Mesenchymal stem cell (in vitro differentiated cells and primary cell): ENCODE data around the gene RGPD6.
"Not testable (repeated sequence)": the region's sequence is repeated elsewhere in the genome, so short reads cannot be mapped to it uniquely, and the experiment has no call there.

ENCODE experiments used
- DNase-seq: peaks from one replicate; pipeline ENCODE4 v3.0.0-alpha.2; 2013
- H2AFZ ChIP-seq: one replicate; pipeline ENCODE4 v1.6.1; 2013; ENCODE audit warnings: low read depth, mild to moderate bottlenecking, control low read depth, inconsistent platforms, low read length, moderate library complexity
- H2AK5ac ChIP-seq: 2 replicates; pipeline ENCODE4 v1.6.1; 2013; ENCODE audit warnings: low read length, moderate library complexity, mild to moderate bottlenecking, inconsistent platforms; ENCODE audit not compliant: severe bottlenecking
- H2BK120ac ChIP-seq: one replicate; pipeline ENCODE4 v1.6.1; 2013; ENCODE audit warnings: low read depth, mild to moderate bottlenecking, inconsistent platforms, low read length, moderate library complexity
- H2BK12ac ChIP-seq, 2 experiments: one replicate each; pipeline ENCODE4 v1.6.1; 2013; ENCODE audit warnings: inconsistent platforms in 2 of 2, low read length in 2 of 2, mild to moderate bottlenecking in 2 of 2, moderate library complexity in 2 of 2, control low read depth in 1 of 2
- H2BK15ac ChIP-seq: one replicate; pipeline ENCODE4 v1.6.1; 2013; ENCODE audit warnings: mild to moderate bottlenecking, low read depth, inconsistent platforms; ENCODE audit not compliant: poor library complexity, severe bottlenecking
- H2BK5ac ChIP-seq: 2 replicates; pipeline ENCODE4 v1.6.1; 2013; ENCODE audit warnings: low read depth, mild to moderate bottlenecking, low read length, control low read depth, inconsistent platforms; ENCODE audit not compliant: poor library complexity, severe bottlenecking
- H3K14ac ChIP-seq, 2 experiments: one replicate each; pipeline ENCODE4 v1.6.1; 2013; ENCODE audit warnings: inconsistent platforms in 2 of 2, low read length in 2 of 2, control low read depth in 1 of 2, mild to moderate bottlenecking in 1 of 2, moderate library complexity in 1 of 2
- H3K18ac ChIP-seq, 2 experiments: one replicate each; pipeline ENCODE4 v1.6.1; 2013; ENCODE audit warnings: inconsistent platforms in 2 of 2, low read length in 2 of 2, control low read depth in 1 of 2, low read depth in 1 of 2, mild to moderate bottlenecking in 1 of 2
- H3K23ac ChIP-seq, 2 experiments: one replicate each; pipeline ENCODE4 v1.6.1; 2013; ENCODE audit warnings: inconsistent platforms in 2 of 2, low read length in 2 of 2, mild to moderate bottlenecking in 2 of 2, moderate library complexity in 2 of 2, control low read depth in 1 of 2
- H3K27ac ChIP-seq: 2 replicates; pipeline ENCODE4 v1.5.1; 2013; ENCODE audit warnings: mild to moderate bottlenecking, moderate library complexity, low read length, control low read depth, inconsistent platforms; ENCODE audit not compliant: poor library complexity, severe bottlenecking
- H3K27me3 ChIP-seq, 2 experiments: 2 replicates each; pipeline versions ENCODE4 v1.6.1 to v1.7.0; 2013; ENCODE audit warnings: low read length in 2 of 2, mild to moderate bottlenecking in 2 of 2, moderate library complexity in 2 of 2, control low read depth in 1 of 2, inconsistent platforms in 1 of 2; ENCODE audit not compliant: control insufficient read depth in 1 of 2, insufficient read depth in 1 of 2
- H3K36me3 ChIP-seq, 2 experiments: 2 replicates each; pipeline versions ENCODE4 v1.6.1 to v1.7.0; 2013; ENCODE audit warnings: low read length in 2 of 2, control low read depth in 1 of 2, inconsistent platforms in 1 of 2, low read depth in 1 of 2, mild to moderate bottlenecking in 1 of 2; ENCODE audit not compliant: insufficient read depth in 2 of 2, control insufficient read depth in 1 of 2
- H3K4ac ChIP-seq, 2 experiments: one replicate each; pipeline ENCODE4 v1.6.1; 2013; ENCODE audit warnings: inconsistent platforms in 2 of 2, low read length in 2 of 2, mild to moderate bottlenecking in 2 of 2, moderate library complexity in 2 of 2, control low read depth in 1 of 2, low read depth in 1 of 2
- H3K4me1 ChIP-seq: 2 replicates; pipeline ENCODE4 v1.6.1; 2013; ENCODE audit warnings: low read depth, low read length, control low read depth; ENCODE audit not compliant: control insufficient read depth, insufficient read depth
- H3K4me2 ChIP-seq: 2 replicates; pipeline ENCODE4 v1.6.1; 2013; ENCODE audit warnings: low read length, mild to moderate bottlenecking, inconsistent platforms; ENCODE audit not compliant: poor library complexity, severe bottlenecking
- H3K4me3 ChIP-seq, 2 experiments: 2 replicates each; pipeline versions ENCODE4 v1.5.1 to v1.7.0; 2013; ENCODE audit warnings: low read length in 2 of 2, mild to moderate bottlenecking in 2 of 2, control low read depth in 1 of 2, low read depth in 1 of 2; ENCODE audit not compliant: insufficient read depth in 1 of 2
- H3K79me1 ChIP-seq: replicated peaks from 2 replicates; pipeline ENCODE4 v1.6.1; 2013; ENCODE audit warnings: mild to moderate bottlenecking, control low read depth, low read length, inconsistent platforms; ENCODE audit not compliant: poor library complexity, severe bottlenecking
- H3K9ac ChIP-seq: 2 replicates; pipeline ENCODE4 v1.7.0; 2013; ENCODE audit warnings: mild to moderate bottlenecking, low read length, moderate library complexity
- H3K9me3 ChIP-seq: 2 replicates; pipeline ENCODE4 v1.7.0; 2013; ENCODE audit warnings: mild to moderate bottlenecking, low read length; ENCODE audit not compliant: control insufficient read depth
- H4K8ac ChIP-seq: one replicate; pipeline ENCODE4 v1.6.1; 2013; ENCODE audit warnings: inconsistent platforms, mild to moderate bottlenecking, low read length, moderate library complexity
- H4K91ac ChIP-seq: one replicate; pipeline ENCODE4 v1.6.1; 2013; ENCODE audit warnings: mild to moderate bottlenecking, low read length, inconsistent platforms
- WGBS: methylation state at CpG from one replicate; pipeline ENCODE4 v1.1.7; 2013; ENCODE audit warnings: mixed read lengths; 5-methylcytosine and 5-hydroxymethylcytosine counted together

RGPD6 gene

GRCh38 chr2:110474898-110475297 lies 102.1 kb downstream of the RGPD6 start:
- not testable (repeated sequence) for H3K27me3 ChIP-seq, H2BK120ac ChIP-seq, H3K14ac ChIP-seq, H3K23ac ChIP-seq, H3K4me3 ChIP-seq, H4K91ac ChIP-seq, DNase-seq, H3K9me3 ChIP-seq, H4K8ac ChIP-seq, H3K36me3 ChIP-seq, H3K4ac ChIP-seq, H2BK12ac ChIP-seq, H2AFZ ChIP-seq, H3K9ac ChIP-seq, H3K79me1 ChIP-seq, H3K4me2 ChIP-seq, H2BK5ac ChIP-seq, H2AK5ac ChIP-seq, H3K18ac ChIP-seq, H3K27ac ChIP-seq, H2BK15ac ChIP-seq, H3K4me1 ChIP-seq
- WGBS, result no CpG with 5 or more reads among the region's 4 CpGs

GRCh38 chr2:110473059-110473358 lies 104.0 kb downstream of the RGPD6 start:
- H2BK12ac ChIP-seq, DNase-seq, H3K4me3 ChIP-seq, H3K4ac ChIP-seq, H2BK15ac ChIP-seq, H4K8ac ChIP-seq, H3K14ac ChIP-seq, H4K91ac ChIP-seq, H3K79me1 ChIP-seq, H3K27me3 ChIP-seq, H2AK5ac ChIP-seq, H3K27ac ChIP-seq, H3K23ac ChIP-seq, H3K4me1 ChIP-seq, H3K9ac ChIP-seq, H2AFZ ChIP-seq, H3K36me3 ChIP-seq, H3K9me3 ChIP-seq, H2BK120ac ChIP-seq, H2BK5ac ChIP-seq, H3K4me2 ChIP-seq, H3K18ac ChIP-seq: not testable (repeated sequence)
- no CpG with 5 or more reads among the region's 3 CpGs for WGBS

- not testable (repeated sequence) for H3K23ac ChIP-seq, H3K9me3 ChIP-seq, H2BK5ac ChIP-seq, H3K9ac ChIP-seq, H3K27ac ChIP-seq, H3K36me3 ChIP-seq, H3K4me2 ChIP-seq, H3K79me1 ChIP-seq, H3K4ac ChIP-seq, H3K14ac ChIP-seq, H3K4me1 ChIP-seq, H2AK5ac ChIP-seq, H4K91ac ChIP-seq, H3K27me3 ChIP-seq, H2BK120ac ChIP-seq, H3K18ac ChIP-seq, H3K4me3 ChIP-seq, DNase-seq, H2BK12ac ChIP-seq, H2BK15ac ChIP-seq, H2AFZ ChIP-seq, H4K8ac ChIP-seq
- no CpG with 5 or more reads among the region's 29 CpGs for WGBS
These were observed 104.6 kb downstream of the RGPD6 start, which contains the start of gene LIMS4 for GRCh38 chr2:110472171-110473058. Gene LIMS4, minus strand, starts transcription at chr2:110472816. Its CDS starts 38 bp downstream, at chr2:110472778.

GRCh38 chr2:110468921-110469320 lies 108.1 kb downstream of the RGPD6 start:
- not testable (repeated sequence) for H3K79me1 ChIP-seq, H3K18ac ChIP-seq, H2BK120ac ChIP-seq, H3K14ac ChIP-seq, H4K91ac ChIP-seq, DNase-seq, H3K36me3 ChIP-seq, H2AK5ac ChIP-seq, H3K4me3 ChIP-seq, H3K27me3 ChIP-seq, H3K9ac ChIP-seq, H4K8ac ChIP-seq, H3K9me3 ChIP-seq, H2BK12ac ChIP-seq, H3K23ac ChIP-seq, H2BK15ac ChIP-seq, H3K27ac ChIP-seq, H3K4ac ChIP-seq, H2BK5ac ChIP-seq, H2AFZ ChIP-seq, H3K4me2 ChIP-seq, H3K4me1 ChIP-seq
- WGBS, result no CpG with 5 or more reads among the region's 7 CpGs
